Esophagus muscularis mucosa (tissue), 4 donors: ENCODE results near the gene C6orf136. TPM values are rescaled to one million over a fixed set of nuclear protein-coding genes. Genes with fewer than 3 reads are reported as not detected.
A peak's percentile ranks its signal among the peaks of the same experiment; 100 is the strongest.

ENCODE experiments used
- DNase-seq: peaks from one replicate; pipeline ENCODE4 v3.0.0-alpha.2; 2017; ENCODE audit errors: extremely low spot score
- H3K27ac ChIP-seq, 4 donors: fragments of 200-600 bp; sonication (generic); replicated peaks in 1 of 4; 1 replicate in 3 of 4; 2 replicates in 1 of 4; pipeline ENCODE4 v1.5.1; 2016 to 2019; ENCODE audit warnings: mild to moderate bottlenecking in 1 of 4
- H3K27me3 ChIP-seq, 4 donors: fragments of 200-600 bp; sonication (generic); one replicate each; pipeline versions ENCODE4 v1.5.1 to v1.6.0; 2016 to 2019
- H3K36me3 ChIP-seq, 4 donors: fragments of 200-600 bp; sonication (generic); one replicate each; pipeline ENCODE4 v1.5.1; 2016 to 2019
- H3K4me1 ChIP-seq, 4 donors: fragments of 200-600 bp; sonication (generic); one replicate each; pipeline ENCODE4 v1.5.1; 2016 to 2019
- H3K4me3 ChIP-seq, 4 donors: fragments of 200-600 bp; sonication (generic); 1 replicate in 2 of 4; 2 replicates in 2 of 4; pipeline ENCODE4 v1.5.1; 2016 to 2019; ENCODE audit warnings: mild to moderate bottlenecking in 4 of 4, moderate library complexity in 1 of 4
- H3K9me3 ChIP-seq, 4 donors: fragments of 200-600 bp; sonication (generic); 1 replicate in 3 of 4; 2 replicates in 1 of 4; pipeline ENCODE4 v1.5.1; 2016 to 2019
- CTCF ChIP-seq, 3 experiments: fragments of 200-600 bp in 2 of 3; fragments of 450-650 bp in 1 of 3; sonication (generic) in 2 of 3; IDR thresholded peaks; one replicate each; pipeline ENCODE4 v1.5.1; 2017 to 2019; ENCODE audit warnings: antibody characterized with exemption in 3 of 3, mild to moderate bottlenecking in 2 of 3, moderate library complexity in 1 of 3
- EP300 ChIP-seq: sonication (generic); formaldehyde crosslinking; IDR thresholded peaks from one replicate; pipeline ENCODE4 v1.6.1; 2017; ENCODE audit warnings: antibody characterized with exemption
- POLR2A ChIP-seq: fragments of 450-650 bp; IDR thresholded peaks from one replicate; pipeline ENCODE4 v1.6.1; 2017; ENCODE audit warnings: antibody characterized with exemption, moderate library complexity, mild to moderate bottlenecking, low read depth
- POLR2AphosphoS5 ChIP-seq, 2 donors: sonication (generic); formaldehyde crosslinking; IDR thresholded peaks; one replicate each; pipeline ENCODE4 v1.6.1; 2017; ENCODE audit warnings: antibody characterized with exemption in 2 of 2
- WGBS: methylation state at CpG from one replicate; pipeline ENCODE4 v1.1.5; 2018; 5-methylcytosine and 5-hydroxymethylcytosine counted together
- intact Hi-C: fragments of 100-400 bp; cut with DNase I; formaldehyde crosslinking; loops from one replicate; pipeline ENCODE4 v1.15.1; 2023
- total RNA-seq, 4 donors: library from RNA; depleted of rRNA; stranded (reverse); fragments of >200 nt; gene quantifications; one replicate each; pipeline versions ENCODE4 v1.1.0 to v1.2.1, GENCODE V29; 2016

C6orf136 gene
- total RNA-seq, 4 donors from 2014 or later = 8.0 to 28.2 (median 24.0) TPM

- Histone ChIP-seq H3K36me3 (peaks cover 19 to 47% (median 35%) of the 10 kb centered on the region in 4 donors), H3K27me3 (no peaks in the 10 kb centered on the region), H3K9me3 (no peaks in the 10 kb centered on the region), H3K4me1 (peaks cover 57 to 82% (median 79%) of the 10 kb centered on the region in 4 donors), H3K4me3 (peak overlapping the region; percentile 70 to 93 (median 80)), H3K27ac (peak overlapping the region; percentile 95 to 99 (median 97))
- WGBS = 17% methylated on average over 4 of the region's 4 CpGs
- no peak for DNase-seq
- intact Hi-C loops = loop anchor here (10.0 kb wide), 1 partner anchor 203 kb away; the partner anchor contains the start of gene DDR1
- TF ChIP-seq POLR2A (no peak), CTCF (IDR thresholded peaks at IDR 0.05) (no peak), EP300 (no peak), POLR2AphosphoS5 (IDR thresholded peaks at IDR 0.05) (no peak)
These were observed 34.8 kb downstream of the C6orf136 start for GRCh38 chr6:30681766-30682142.

DNA sequence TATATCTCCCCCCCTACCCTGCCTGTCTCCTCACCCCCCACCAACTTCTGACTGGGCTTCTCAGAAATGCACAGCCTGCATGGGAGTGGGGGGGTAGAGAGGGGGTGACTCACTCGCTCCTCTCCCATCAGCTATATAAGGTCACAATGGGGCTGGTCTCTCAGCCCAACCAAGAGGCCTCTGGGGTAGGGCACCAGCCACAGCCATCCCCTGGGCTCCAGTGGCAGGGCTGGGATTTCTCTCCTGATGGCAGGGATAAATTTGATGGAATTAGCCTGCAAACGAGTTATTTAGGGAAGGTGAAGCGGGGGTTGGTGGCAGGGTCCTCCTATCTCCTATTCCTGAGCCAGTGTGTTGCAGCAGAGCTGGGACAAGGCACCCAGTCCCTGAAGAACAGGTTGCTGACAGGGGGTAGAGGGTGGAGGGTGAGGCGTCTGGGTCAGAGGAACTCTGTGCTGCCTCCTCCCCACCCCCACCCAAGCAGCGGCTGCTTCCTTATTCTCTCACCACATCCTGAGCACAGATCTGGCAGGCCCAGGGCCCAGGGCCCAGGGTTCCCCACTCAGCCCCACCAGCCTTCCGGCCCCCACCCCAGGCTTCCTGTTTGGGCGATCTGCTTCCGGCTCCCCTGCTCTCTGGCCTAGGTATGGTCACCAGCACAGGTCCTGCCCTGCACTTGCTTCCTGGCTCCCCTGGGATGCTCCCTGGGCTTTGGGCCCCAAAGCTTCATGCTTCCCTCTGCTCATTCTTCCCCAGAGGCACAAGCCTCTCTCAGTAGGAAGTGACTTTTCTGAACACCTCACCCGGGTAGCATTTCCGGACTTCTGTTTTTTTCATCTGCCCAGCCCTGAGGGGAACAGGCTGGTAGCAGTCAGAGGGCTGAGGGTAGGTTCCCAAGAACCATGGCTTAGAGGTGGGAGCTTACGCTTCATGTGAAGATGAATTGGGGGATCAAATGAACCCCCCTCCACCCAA, 35.5 kb downstream of the C6orf136 start:
- TF ChIP-seq EP300 (no peak), POLR2AphosphoS5 (IDR thresholded peaks at IDR 0.05) (peak; percentile 79 to 96), CTCF (IDR thresholded peaks at IDR 0.05) (no peak), POLR2A (peak; percentile 59)
- intact Hi-C loops = loop anchor here (10.0 kb wide), 1 partner anchor 202 kb away; the partner anchor contains the start of gene DDR1
- WGBS = 6% methylated on average over 11 of the region's 11 CpGs
- H3K9me3 ChIP-seq = no peaks in the 10 kb centered on the region
- peak overlapping the region; percentile 70 to 93 (median 80) for H3K4me3 ChIP-seq
- no peaks in the 10 kb centered on the region for H3K27me3 ChIP-seq
- peak overlapping the region; percentile 95 to 99 (median 97) for H3K27ac ChIP-seq
- H3K36me3 ChIP-seq = peaks cover 13 to 40% (median 28%) of the 10 kb centered on the region in 4 donors
- DNase-seq = peak; percentile 94
- H3K4me1 ChIP-seq = peaks cover 57 to 83% (median 79%) of the 10 kb centered on the region in 4 donors

GRCh38 chr6:30683183-30683979, 36.4 kb downstream of the C6orf136 start:
- intact Hi-C loops = loop anchor here (10.0 kb wide), 1 partner anchor 201 kb away; the partner anchor contains the start of gene DDR1
- Histone ChIP-seq H3K36me3 (peaks cover 6 to 31% (median 19%) of the 10 kb centered on the region in 4 donors), H3K4me3 (peak overlapping the region; percentile 70 to 93 (median 80)), H3K4me1 (peaks cover 62 to 89% (median 86%) of the 10 kb centered on the region in 4 donors), H3K27me3 (no peaks in the 10 kb centered on the region), H3K27ac (peak overlapping the region; percentile 95 to 99 (median 97)), H3K9me3 (no peaks in the 10 kb centered on the region)
- TF ChIP-seq EP300 (no peak), CTCF (IDR thresholded peaks at IDR 0.05) (no peak), POLR2A (no peak), POLR2AphosphoS5 (IDR thresholded peaks at IDR 0.05) (no peak)
- 0% methylated on average over 7 of the region's 7 CpGs for WGBS
- DNase-seq = no peak

DNA sequence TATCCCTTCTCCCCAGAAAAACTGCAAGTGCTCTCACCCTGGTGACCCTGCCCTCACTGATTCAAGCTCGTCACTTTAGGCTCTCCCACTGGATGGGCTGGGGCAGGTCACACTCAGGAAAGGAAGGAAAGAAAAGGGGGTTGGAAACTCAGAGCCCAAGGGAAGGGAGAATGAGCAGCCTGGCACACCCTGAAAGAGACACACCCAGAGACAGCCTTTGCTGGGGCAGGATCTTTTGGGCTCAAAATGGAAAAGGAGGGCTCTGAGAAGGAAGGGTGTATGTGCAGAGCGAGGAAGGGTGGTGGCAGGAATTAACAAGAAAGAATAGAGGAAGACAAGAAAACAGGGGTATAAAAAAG, 37.0 kb downstream of the C6orf136 start:
- Histone ChIP-seq H3K27ac (peak overlapping the region; percentile 95 to 99 (median 97)), H3K4me1 (peaks cover 63 to 89% (median 86%) of the 10 kb centered on the region in 4 donors), H3K36me3 (peaks cover under 1 to 25% (median 13%) of the 10 kb centered on the region in 4 donors), H3K27me3 (no peaks in the 10 kb centered on the region), H3K9me3 (no peaks in the 10 kb centered on the region), H3K4me3 (peak overlapping the region; percentile 70 to 93 (median 80))
- WGBS = 4% methylated on average over 2 of the region's 2 CpGs
- no peak for DNase-seq
- intact Hi-C loops = loop anchor here (10.0 kb wide), 1 partner anchor 201 kb away; the partner anchor contains the start of gene DDR1
- TF ChIP-seq POLR2A (no peak), CTCF (IDR thresholded peaks at IDR 0.05) (no peak), EP300 (no peak), POLR2AphosphoS5 (IDR thresholded peaks at IDR 0.05) (no peak)
